Measurements from ENCODE around the gene DYSF.

Gene DYSF

DNA sequence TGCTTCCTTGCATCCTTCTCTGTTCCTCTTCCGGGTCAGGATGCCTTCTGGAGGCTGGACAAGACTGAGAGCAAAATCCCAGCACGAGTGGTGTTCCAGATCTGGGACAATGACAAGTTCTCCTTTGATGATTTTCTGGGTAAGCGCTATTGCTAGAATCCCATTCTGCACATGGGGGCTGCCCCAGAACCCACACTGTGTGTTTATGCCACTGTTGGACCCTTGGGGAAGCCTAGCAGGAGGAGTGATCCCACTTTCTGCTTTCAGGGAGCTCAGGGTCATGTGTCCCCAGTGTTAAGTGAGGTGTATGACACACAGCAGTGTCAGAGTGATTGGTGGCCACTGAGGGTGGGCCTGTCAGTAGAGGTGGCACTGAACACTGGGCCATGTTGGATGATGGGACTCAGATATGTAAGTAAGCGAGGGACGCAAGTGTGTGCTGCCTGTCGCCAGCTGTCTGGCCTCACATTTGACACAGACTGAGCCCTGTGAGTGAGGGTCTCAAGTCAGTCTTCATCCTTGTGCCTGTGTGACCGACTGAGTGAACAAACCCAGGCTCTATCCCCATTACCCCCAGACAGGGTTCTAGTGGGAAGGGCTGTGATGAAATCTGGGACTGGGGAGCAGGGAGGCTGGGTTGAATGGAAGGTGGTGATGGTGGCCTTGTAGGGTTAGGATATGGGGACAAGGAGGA is 220.9 kb downstream of the DYSF start:
- in situ Hi-C loops (cut with MboI; ENCODE audit: low sequenced_read_pairs, unreplicated experiment): no loop called here
- peak; percentile 8 for DNase-seq (ENCODE audit: low spot score)
- TF ChIP-seq, protein P1, sequence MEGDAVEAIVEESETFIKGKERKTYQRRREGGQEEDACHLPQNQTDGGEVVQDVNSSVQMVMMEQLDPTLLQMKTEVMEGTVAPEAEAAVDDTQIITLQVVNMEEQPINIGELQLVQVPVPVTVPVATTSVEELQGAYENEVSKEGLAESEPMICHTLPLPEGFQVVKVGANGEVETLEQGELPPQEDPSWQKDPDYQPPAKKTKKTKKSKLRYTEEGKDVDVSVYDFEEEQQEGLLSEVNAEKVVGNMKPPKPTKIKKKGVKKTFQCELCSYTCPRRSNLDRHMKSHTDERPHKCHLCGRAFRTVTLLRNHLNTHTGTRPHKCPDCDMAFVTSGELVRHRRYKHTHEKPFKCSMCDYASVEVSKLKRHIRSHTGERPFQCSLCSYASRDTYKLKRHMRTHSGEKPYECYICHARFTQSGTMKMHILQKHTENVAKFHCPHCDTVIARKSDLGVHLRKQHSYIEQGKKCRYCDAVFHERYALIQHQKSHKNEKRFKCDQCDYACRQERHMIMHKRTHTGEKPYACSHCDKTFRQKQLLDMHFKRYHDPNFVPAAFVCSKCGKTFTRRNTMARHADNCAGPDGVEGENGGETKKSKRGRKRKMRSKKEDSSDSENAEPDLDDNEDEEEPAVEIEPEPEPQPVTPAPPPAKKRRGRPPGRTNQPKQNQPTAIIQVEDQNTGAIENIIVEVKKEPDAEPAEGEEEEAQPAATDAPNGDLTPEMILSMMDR (IDR thresholded peaks at IDR 0.05; ENCODE audit: borderline replicate concordance, control extremely low read depth, extremely low read depth, insufficient read depth, missing control alignments): no peak

DNA sequence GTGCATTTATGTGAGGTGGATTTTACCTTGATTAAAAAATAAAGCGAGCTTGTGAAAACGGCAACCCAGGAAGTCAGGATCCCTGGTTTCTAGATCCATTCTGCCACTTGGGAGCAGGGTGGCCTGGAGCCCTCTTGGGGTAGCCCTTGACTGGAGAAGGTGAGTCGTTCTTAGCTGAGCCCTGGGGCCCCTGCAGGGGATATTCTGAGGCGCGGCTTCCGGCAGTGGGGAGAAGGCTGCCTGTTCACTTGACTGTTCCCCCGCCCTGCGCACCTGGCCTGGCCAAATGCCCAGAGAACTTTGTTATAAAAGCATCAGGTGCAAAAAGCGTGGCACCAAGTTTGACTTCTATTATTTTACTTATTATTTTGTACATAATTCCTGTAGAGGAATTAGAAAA is 221.9 kb downstream of the DYSF start:
- no peak for DNase-seq (ENCODE audit: low spot score)
- in situ Hi-C loops (cut with MboI; ENCODE audit: low sequenced_read_pairs, unreplicated experiment): no loop called here
- TF ChIP-seq, protein P1 (IDR thresholded peaks at IDR 0.05; ENCODE audit: borderline replicate concordance, control extremely low read depth, extremely low read depth, insufficient read depth, missing control alignments): no peak

DNA sequence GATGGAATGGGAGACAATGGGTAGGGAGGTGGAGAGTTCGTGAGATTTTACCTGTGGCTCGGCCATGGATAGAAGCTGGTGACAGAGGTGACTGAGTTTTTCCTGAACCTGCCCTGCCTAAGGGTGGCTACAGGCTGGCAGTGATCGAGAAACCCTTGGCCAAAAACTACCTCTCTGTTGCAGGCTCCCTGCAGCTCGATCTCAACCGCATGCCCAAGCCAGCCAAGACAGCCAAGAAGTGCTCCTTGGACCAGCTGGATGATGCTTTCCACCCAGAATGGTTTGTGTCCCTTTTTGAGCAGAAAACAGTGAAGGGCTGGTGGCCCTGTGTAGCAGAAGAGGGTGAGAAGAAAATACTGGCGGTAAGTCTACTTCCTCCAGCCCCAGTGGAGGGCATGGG is 225.5 kb downstream of the DYSF start:
- in situ Hi-C loops (cut with MboI; ENCODE audit: low sequenced_read_pairs, unreplicated experiment): no loop called here
- TF ChIP-seq, protein P1 (IDR thresholded peaks at IDR 0.05; ENCODE audit: borderline replicate concordance, control extremely low read depth, extremely low read depth, insufficient read depth, missing control alignments): no peak
- no peak for DNase-seq (ENCODE audit: low spot score)

- in situ Hi-C loops (cut with MboI; ENCODE audit: low sequenced_read_pairs, unreplicated experiment): no loop called here
- DNase-seq (ENCODE audit: low spot score): no peak
- TF ChIP-seq, protein P1 (IDR thresholded peaks at IDR 0.05; ENCODE audit: borderline replicate concordance, control extremely low read depth, extremely low read depth, insufficient read depth, missing control alignments): no peak
Observed at GRCh38 chr2:71679491-71679890, 226.1 kb downstream of the DYSF start.

- TF ChIP-seq, protein P1 (IDR thresholded peaks at IDR 0.05; ENCODE audit: borderline replicate concordance, control extremely low read depth, extremely low read depth, insufficient read depth, missing control alignments): no peak
- in situ Hi-C loops (cut with MboI; ENCODE audit: low sequenced_read_pairs, unreplicated experiment): no loop called here
- no peak for DNase-seq (ENCODE audit: low spot score)
Observed at GRCh38 chr2:71680925-71681324, 227.6 kb downstream of the DYSF start.

- TF ChIP-seq, protein P1 (IDR thresholded peaks at IDR 0.05; ENCODE audit: borderline replicate concordance, control extremely low read depth, extremely low read depth, insufficient read depth, missing control alignments): no peak
- in situ Hi-C loops (cut with MboI; ENCODE audit: low sequenced_read_pairs, unreplicated experiment): no loop called here
Observed at GRCh38 chr2:71681626-71682025, 228.3 kb downstream of the DYSF start.

More at GRCh38 chr2:71681626-71682025, 228.3 kb downstream of the DYSF start:
- DNase-seq (ENCODE audit: low spot score): no peak

All from GM13976 (cell line).